Stimulated activated CD4-positive, alpha-beta T cell treated with anti-CD3 and anti-CD28 coated beads, Interleukin-4, amount 100 ng/mL, for 24 hours (primary cell): ENCODE data around the gene CLK1.
A peak's percentile ranks its signal among the peaks of the same experiment; 100 is the strongest.
"Not testable (repeated sequence)": the region's sequence is repeated elsewhere in the genome, so short reads cannot be mapped to it uniquely, and the experiment has no call there.

Experiments
- DNase-seq: peaks from one replicate; pipeline ENCODE4 v3.0.0-alpha.2; 2020

Gene CLK1

GRCh38 chr2:200850512-200851256 lies 13.8 kb downstream of the CLK1 start:
- DNase-seq: no peak

DNA sequence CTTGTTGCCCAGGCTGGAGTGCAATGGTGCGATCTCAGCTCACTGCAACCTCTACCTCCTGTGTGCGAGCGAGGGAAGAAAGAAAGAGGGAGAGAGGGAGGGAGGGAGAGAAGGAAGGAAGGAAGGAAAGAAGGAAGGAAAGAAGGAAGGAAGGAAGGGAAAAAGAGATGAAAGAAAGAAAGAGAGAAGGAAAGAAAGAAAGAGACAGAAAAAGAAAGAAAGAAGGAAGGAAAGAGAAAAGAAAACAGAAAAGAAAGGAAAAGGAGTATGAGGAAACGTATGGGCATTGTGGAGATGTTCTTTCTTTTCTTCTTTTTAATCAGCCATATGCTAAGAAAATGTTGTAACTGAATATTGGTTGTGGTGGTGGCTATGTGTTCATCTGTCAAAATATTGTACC lies 16.5 kb downstream of the CLK1 start:
- DNase-seq: no peak

DNA sequence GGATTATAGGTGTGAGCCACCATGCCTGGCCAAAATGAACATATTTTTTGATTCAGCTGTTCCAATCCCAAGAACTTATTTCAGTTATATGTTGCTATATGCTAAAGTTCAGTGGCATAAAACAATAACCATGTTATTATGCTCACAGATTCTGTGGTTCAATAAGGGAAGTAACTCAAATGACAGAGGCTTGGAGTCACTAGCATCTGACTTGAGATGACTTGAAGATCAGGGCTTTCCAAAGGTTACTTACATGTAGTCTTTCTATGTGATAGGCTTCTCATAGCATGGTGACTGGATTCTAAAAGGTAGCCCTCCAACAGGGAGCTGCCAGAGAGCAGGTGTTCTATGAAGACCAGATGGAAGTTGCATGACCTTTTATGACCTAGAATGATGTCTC lies 17.2 kb downstream of the CLK1 start:
- no peak for DNase-seq

- DNase-seq: no peak
These were observed 18.7 kb downstream of the CLK1 start for GRCh38 chr2:200845669-200846325.

GRCh38 chr2:200845194-200845593 lies 19.3 kb downstream of the CLK1 start:
- no peak for DNase-seq

- no peak for DNase-seq
These were observed 20.2 kb downstream of the CLK1 start for GRCh38 chr2:200843993-200844948.

- no peak for DNase-seq
These were observed 24.9 kb downstream of the CLK1 start for GRCh38 chr2:200839513-200839912.

DNA sequence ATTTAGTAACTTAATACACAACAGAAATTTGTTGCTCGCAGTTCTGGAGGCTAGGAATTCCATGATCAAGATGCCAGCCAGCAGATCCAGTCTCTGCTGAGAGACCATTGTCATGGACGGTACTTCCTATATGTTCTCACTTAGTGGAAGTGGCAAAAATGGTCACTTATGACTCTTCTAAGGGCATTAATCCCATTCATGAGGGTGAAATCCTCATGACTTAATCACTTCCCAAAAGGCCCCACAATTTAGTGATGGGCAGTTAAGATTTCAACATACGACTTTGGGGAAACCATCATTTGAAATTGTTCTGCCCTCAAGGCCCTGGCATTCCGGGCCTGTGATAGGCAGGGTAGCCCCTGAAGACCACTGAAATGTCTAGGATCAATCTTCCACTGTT lies 29.8 kb downstream of the CLK1 start:
- no peak for DNase-seq

GRCh38 chr2:200829258-200829655 lies 35.2 kb downstream of the CLK1 start:
- DNase-seq: no peak

DNA sequence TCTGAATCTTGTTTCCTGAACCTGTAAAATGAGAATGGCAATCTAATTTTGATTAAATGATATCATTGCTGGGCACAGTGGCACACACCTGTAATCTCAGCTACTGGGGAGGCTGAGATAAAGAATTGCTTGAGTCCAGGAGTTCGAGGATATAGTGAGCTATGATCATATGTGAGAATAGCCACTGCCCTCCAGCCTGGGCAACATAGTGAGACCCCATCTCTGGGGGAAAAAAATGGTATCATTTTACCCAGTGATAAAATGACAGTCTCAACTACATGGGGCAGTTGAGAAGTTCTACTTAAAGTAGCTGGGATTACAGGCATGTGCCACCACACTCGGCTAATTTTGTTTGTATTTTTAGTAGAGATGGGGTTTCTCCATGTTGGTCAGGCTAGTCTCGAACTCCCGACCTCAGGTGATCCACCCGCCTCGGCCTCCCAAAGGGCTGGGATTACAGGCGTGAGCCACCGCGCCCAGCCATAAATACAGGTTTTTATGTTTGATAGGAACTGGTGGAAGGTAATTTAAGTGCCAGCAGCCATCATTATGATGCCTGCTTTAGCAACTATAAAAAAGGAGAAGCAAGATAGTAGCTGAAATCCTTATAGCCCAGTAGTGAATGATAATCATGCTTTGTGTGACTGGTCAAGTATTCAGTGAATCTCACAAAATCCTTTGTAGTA lies 35.7 kb downstream of the CLK1 start:
- no peak for DNase-seq

- no peak for DNase-seq
These were observed 36.4 kb downstream of the CLK1 start for GRCh38 chr2:200828104-200828503.

- DNase-seq: no peak
These were observed 42.7 kb downstream of the CLK1 start for GRCh38 chr2:200821686-200822245.

DNA sequence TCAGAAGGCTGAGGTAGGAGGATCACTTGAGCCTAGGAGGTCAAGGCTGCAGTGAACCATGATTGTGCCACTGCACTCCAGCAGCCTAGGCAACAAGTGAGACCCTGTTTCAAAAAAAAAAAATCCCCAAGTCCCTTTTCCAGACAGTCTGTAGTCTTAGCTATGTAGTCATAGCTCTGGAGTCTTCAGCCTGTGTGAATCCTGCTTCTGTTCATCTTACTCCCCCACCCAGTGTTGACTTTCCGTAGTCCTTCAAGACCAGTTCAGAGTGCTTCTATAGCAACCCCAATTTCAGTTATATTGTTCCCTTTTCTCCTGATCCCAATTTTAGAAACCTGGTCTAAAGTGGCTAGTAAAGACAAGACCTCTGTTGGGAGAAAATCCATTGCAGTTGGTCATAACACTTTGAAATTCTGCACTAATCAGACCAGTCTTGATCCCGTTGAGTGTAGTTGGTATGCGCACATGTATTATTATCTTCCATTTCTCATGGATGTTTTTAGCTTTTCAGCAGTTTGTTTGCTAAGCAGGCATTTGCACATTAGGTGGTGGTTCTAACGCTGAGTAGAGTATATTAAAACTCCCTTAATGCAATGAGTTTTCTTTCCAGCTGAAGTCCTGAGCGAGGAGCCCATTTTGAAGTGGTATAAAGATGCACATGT lies 43.8 kb downstream of the CLK1 start:
- no peak for DNase-seq

GRCh38 chr2:200818732-200819131 lies 45.7 kb downstream of the CLK1 start:
- not testable (repeated sequence) for DNase-seq

DNA sequence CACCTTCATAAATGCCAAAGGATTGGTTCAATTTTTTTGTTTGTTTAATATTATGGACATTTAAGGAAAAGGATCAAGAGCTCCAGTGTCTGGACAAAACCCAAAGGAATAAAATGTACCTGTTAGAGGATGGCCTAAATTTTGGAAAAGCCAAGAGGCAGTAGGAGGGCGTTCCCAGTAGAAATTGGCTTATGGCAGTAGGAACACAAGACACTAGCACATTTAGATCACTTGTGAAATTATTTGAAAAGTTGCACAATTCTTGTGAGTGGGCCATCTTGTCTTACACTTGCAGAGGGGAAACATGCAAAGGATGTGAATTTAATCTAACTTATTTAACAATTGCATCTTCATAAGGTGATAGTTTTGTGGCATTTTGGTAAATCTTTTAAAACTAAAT lies 49.5 kb downstream of the CLK1 start:
- DNase-seq: no peak

DNA sequence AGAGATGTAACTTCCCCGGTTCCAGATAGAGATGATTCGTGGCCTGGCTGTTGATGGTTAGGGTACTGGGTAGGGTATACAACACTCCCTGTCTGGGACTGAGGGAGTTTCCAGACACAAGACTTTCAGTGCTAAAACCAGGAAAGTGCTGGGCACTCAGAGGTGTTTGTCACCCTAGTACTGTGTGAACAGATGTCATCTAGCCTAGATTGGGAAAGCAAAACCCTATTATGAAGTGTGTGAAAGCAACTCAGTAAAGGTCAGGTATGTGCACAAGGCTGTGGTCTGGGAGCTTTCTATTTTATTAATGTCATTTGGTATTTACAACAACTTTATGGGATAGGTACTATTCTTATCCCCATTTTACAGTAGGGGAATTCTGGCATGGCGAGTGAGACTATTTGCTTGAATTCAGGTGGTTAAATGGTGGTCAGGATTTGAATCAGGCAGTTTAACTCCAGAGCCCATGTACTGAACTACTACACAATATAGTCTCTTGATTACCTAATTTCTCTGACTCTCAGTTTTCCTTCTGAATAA lies 50.1 kb downstream of the CLK1 start:
- DNase-seq: peak; percentile 35

DNA sequence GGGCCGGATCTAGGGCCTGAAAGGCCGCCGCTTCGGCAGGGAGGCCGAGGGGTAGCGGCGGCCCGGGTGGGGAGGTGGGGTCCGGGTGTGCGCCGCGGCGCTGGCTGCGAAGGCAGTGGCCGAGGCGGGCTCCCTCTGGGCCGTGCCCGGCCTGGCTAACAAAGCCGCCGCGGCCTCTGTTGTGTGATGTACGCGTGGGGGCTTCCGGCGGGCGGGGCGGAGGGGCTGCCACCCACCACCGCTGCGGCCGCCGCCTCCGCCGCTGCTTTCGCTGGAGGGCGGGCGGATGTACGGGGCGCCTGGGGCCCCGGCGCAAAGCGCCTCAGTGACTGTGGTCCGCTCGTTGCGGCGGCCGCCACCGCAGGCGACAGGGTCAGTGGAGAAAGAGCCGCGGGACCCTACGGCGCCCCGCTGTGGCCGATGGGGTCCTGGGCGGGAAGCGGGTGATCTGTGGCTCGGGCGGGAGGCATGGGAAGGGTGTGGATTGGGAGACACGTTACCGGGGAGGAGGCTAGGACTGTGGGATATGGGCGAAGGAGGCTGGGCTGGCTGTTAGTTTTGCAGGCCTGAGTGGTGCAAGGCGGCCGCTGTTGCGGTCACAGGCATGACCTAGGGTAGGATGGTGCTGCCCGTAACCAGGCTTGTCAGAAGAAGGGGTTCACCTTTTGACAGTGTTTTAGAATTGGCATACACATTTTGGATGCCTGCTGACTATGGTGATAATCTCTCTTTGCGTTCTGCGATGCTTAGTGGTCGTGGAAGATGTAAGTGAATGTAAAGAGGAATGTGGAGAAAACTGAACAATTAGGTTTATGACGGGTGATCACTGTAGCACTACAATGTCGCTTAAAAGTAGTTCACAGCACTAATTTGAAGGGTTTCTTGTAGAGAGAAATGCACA lies 52.1 kb downstream of the CLK1 start:
- peak; percentile 54 for DNase-seq

DNA sequence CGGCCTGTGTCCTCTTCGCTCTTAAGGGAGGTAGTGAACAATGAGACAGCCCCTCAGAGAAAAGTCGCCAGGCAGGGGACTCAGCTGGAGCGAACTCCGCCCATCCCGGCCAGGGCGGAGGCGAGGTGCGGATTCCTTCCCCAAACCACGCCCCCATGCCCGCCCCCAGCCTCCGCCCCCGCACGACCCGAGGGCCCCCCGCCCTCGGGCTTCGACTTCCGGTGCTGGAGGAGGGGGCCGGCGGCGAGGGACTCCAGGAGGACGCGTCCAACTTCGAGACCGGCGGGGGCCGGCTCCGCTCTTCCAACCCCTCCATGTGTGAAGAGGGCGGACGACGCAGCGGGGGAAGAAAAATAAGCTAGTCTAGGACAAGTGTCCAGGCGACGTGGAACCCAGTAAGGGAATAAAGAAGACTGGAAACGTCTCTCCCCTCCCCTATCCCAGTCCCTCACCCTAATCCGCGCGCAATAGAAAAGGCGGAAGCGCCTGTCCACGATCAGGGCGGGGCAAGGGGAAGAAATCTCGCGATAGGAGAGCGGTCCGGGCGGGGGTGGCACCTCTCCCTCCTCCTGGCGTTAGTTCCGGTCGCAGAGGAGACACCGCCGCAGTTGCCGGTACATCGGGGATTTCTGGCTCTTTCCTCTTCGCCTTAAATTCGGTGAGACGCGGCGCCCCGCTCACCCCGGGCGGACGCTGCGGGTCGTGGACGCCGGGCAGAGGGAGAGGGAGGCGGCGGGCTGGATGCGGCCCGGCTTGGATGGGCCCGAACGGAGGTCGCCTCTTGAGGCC lies 52.9 kb downstream of the CLK1 start, which contains the start of gene BZW1:
TSS of gene BZW1 (plus strand) at position 578 of the 789 bp plus-strand sequence. CDS start 1,308 bp downstream, outside the sequence.
- DNase-seq: peak; percentile 97

- no peak for DNase-seq
These were observed 53.5 kb downstream of the CLK1 start for GRCh38 chr2:200810998-200811332.
